Neural crest cell (in vitro differentiated cells): ENCODE data around the gene ERFL. TPM values are rescaled to one million over a fixed set of nuclear protein-coding genes. Genes with fewer than 3 reads are reported as not detected.

Experiments
- DNase-seq: peaks from one replicate; pipeline ENCODE4 v3.0.0; 2021; ENCODE audit warnings: low read depth, mixed read lengths, low spot score
- H3K27ac Mint-ChIP-seq: one replicate; pipeline ENCODE4 v1.8.0; 2021; ENCODE audit warnings: mild to moderate bottlenecking, mixed read lengths; ENCODE audit not compliant: unreplicated experiment
- H3K27me3 Mint-ChIP-seq: 2 replicates; pipeline ENCODE4 v1.8.0; 2021; ENCODE audit warnings: low read depth, mild to moderate bottlenecking, mixed read lengths
- H3K36me3 Mint-ChIP-seq: 2 replicates; pipeline ENCODE4 v1.8.0; 2021; ENCODE audit warnings: low read depth, mild to moderate bottlenecking, mixed read lengths
- H3K4me1 Mint-ChIP-seq: 2 replicates; pipeline ENCODE4 v1.8.0; 2021; ENCODE audit warnings: mixed read lengths
- H3K4me3 Mint-ChIP-seq: one replicate; pipeline ENCODE4 v1.8.0; 2021; ENCODE audit warnings: mild to moderate bottlenecking, mixed read lengths
- H3K9me3 Mint-ChIP-seq: 2 replicates; pipeline ENCODE4 v1.8.0; 2021; ENCODE audit warnings: mixed read lengths
- CTCF ChIP-seq: fragments of 200-600 bp; sonication (generic); conservative IDR thresholded peaks from 2 replicates; pipeline ENCODE4 v1.5.0; 2021; ENCODE audit warnings: antibody characterized with exemption, mild to moderate bottlenecking
- microRNA-seq: library from miRNA; unstranded; fragments of <30 nt; microRNA quantifications from one replicate; pipeline ENCODE4, GENCODE V29; 2020
- total RNA-seq: library from RNA; stranded (reverse); gene quantifications from 2 replicates; pipeline ENCODE4 v1.2.1, GENCODE V29; 2021

Gene ERFL
- total RNA-seq, 1 donor from 2014 or later = 0.12 TPM

DNA sequence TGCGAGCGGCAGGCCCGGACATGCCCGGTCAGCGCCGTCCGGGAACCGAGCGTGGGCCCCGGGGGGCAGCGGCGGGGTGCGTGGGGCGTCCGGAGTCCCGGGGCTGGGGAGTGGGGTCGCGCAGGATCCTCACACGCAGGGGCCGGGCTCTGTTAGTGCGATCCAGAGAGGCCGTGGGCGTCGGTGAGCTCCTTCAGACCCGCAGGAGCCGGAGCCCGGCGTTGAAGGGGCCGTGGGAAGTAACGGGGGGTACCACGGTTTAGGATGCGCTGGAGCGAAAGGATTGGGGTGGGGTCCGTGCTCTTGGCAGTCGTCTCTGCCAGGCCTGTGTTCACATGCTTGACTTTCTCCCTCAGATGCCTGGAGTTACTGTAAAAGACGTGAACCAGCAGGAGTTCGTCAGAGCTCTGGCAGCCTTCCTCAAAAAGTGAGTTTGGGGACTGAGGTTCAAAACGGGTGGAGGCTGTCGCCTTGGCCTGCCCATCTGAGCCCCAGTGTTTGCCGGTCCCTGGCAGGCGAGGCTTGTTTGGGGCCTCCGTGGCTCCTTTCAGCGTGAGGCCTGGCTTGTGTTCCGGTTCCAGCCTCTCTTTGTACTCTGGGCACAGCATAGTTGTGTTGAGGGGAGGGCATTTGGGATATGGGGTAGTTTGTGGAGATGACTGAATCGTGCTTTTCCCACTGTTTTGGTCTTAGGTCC is 67.7 kb downstream of the ERFL start:
- no peak for DNase-seq
- no peaks in the 10 kb centered on the region for H3K9me3 Mint-ChIP-seq
- H3K4me3 Mint-ChIP-seq = peak overlapping the region; percentile 94
- H3K27me3 Mint-ChIP-seq = peaks cover 29% of the 10 kb centered on the region
- H3K36me3 Mint-ChIP-seq = peaks cover 30% of the 10 kb centered on the region
- H3K27ac Mint-ChIP-seq = peak overlapping the region; percentile 98
- no peak for TF ChIP-seq CTCF
- peaks cover 42% of the 10 kb centered on the region for H3K4me1 Mint-ChIP-seq

GRCh38 chr19:41859618-41860418 is 68.4 kb downstream of the ERFL start, which contains the start of gene RPS19:
Gene RPS19, plus strand, starts transcription at chr19:41860255. Its CDS starts 520 bp downstream, at chr19:41860775.
- peak within 1 kb of the TSS; percentile 99 for H3K27ac Mint-ChIP-seq

GRCh38 chr19:41859213-41859617 is 69.0 kb downstream of the ERFL start:
- H3K27ac Mint-ChIP-seq = no peak overlapping the region
- no peak for TF ChIP-seq CTCF
- H3K9me3 Mint-ChIP-seq = no peaks in the 10 kb centered on the region
- peaks cover 40% of the 10 kb centered on the region for H3K4me1 Mint-ChIP-seq
- H3K27me3 Mint-ChIP-seq = peaks cover 43% of the 10 kb centered on the region
- peaks cover 24% of the 10 kb centered on the region for H3K36me3 Mint-ChIP-seq
- peak overlapping the region; percentile 94 for H3K4me3 Mint-ChIP-seq
- no peak for DNase-seq

More at GRCh38 chr19:41859618-41860418, 68.4 kb downstream of the ERFL start, which contains the start of gene RPS19:
- Mint-ChIP-seq H3K4me3 (peak within 1 kb of the TSS; percentile 94), H3K4me1 (peaks cover 42% of the 10 kb centered on the region), H3K27me3 (peaks cover 37% of the 10 kb centered on the region), H3K36me3 (peaks cover 30% of the 10 kb centered on the region), H3K9me3 (no peaks in the 10 kb centered on the region)
- DNase-seq = peak; percentile 99
- TF ChIP-seq CTCF = peak; percentile 69

Small RNA genes within 50 kb of the gene (microRNA-seq; reads per million reads assigned to microRNA genes)
- gene MIR6797 = 7.1 reads per million, percentile 8 among the genes with 10 or more reads in this experiment

Other genes starting within 250 kb of the ERFL start
- not detected in 2 replicates for gene CEACAM7, start 240.2 kb downstream of the ERFL start, total RNA-seq
- not detected in 2 replicates for gene CEACAM5, start 219.8 kb downstream of the ERFL start, total RNA-seq
- not detected in 2 replicates for gene CEACAM6, start 172.9 kb downstream of the ERFL start, total RNA-seq
- gene CEACAM3, start 131.9 kb downstream of the ERFL start, total RNA-seq = not detected in 2 replicates
- not detected in 2 replicates for gene LYPD4, start 83.8 kb downstream of the ERFL start, total RNA-seq
- gene DMRTC2, start 83.4 kb downstream of the ERFL start, total RNA-seq = not detected in 2 replicates
- 2,492 and 2,613 TPM in 2 replicates for gene RPS19, start 68.2 kb downstream of the ERFL start, total RNA-seq
- gene CD79A, start 51.2 kb downstream of the ERFL start, total RNA-seq = 0.32 and 0.70 TPM in 2 replicates
- gene ARHGEF1, start 45.3 kb downstream of the ERFL start, total RNA-seq = 62.3 and 69.9 TPM in 2 replicates
- 83.8 and 93.4 TPM in 2 replicates for gene RABAC1, start 30.9 kb upstream of the ERFL start, total RNA-seq
- 22.9 and 23.2 TPM in 2 replicates for gene ATP1A3, start 65.8 kb upstream of the ERFL start, total RNA-seq
- 3.7 and 3.8 TPM in 2 replicates for gene GRIK5, start 141.8 kb upstream of the ERFL start, total RNA-seq
- 25.6 and 26.0 TPM in 2 replicates for gene ZNF574, start 147.7 kb upstream of the ERFL start, total RNA-seq
- gene POU2F2, start 204.0 kb upstream of the ERFL start, total RNA-seq = 2.3 and 2.5 TPM in 2 replicates